Stomach (tissue), 9 donors: ENCODE measurements around the gene PROZ. TPM values are rescaled to one million over a fixed set of nuclear protein-coding genes. Genes with fewer than 3 reads are reported as not detected.

Experiments used
- DNase-seq, 2 donors: peaks; one replicate each; pipeline versions ENCODE4 v3.0.0 to v3.0.0-alpha.2; 2013 to 2019
- H3K27ac ChIP-seq, 5 donors: fragments of 200-600 bp in 4 of 5; sonication (generic) in 4 of 5; one replicate each; pipeline ENCODE4 v1.5.1; 2013 to 2019; ENCODE audit warnings: mild to moderate bottlenecking in 1 of 5, moderate library complexity in 1 of 5
- H3K27me3 ChIP-seq, 3 donors: fragments of 200-600 bp; sonication (generic); one replicate each; pipeline ENCODE4 v1.5.1; 2017 to 2019; ENCODE audit warnings: mixed run types in 1 of 3
- H3K36me3 ChIP-seq, 4 donors: fragments of 200-600 bp; sonication (generic); 1 replicate in 3 of 4; 2 replicates in 1 of 4; pipeline ENCODE4 v1.5.1; 2016 to 2019
- H3K4me1 ChIP-seq, 4 donors: fragments of 200-600 bp; sonication (generic); one replicate each; pipeline ENCODE4 v1.5.1; 2016 to 2019
- H3K4me3 ChIP-seq, 4 donors: fragments of 200-600 bp; sonication (generic) in 3 of 4; one replicate each; pipeline ENCODE4 v1.5.1; 2016 to 2019; ENCODE audit warnings: mild to moderate bottlenecking in 1 of 4
- H3K9me3 ChIP-seq, 4 donors: fragments of 200-600 bp; sonication (generic); one replicate each; pipeline ENCODE4 v1.5.1; 2016 to 2019
- EP300 ChIP-seq: sonication (generic); formaldehyde crosslinking; IDR thresholded peaks from one replicate; pipeline ENCODE4 v1.6.1; 2017; ENCODE audit warnings: antibody characterized with exemption
- POLR2A ChIP-seq, 4 donors: fragments of 450-650 bp; IDR thresholded peaks; one replicate each; pipeline ENCODE4 v1.6.1; 2016; ENCODE audit warnings: antibody characterized with exemption in 4 of 4, control low read depth in 2 of 4, mild to moderate bottlenecking in 1 of 4, moderate library complexity in 1 of 4
- POLR2AphosphoS5 ChIP-seq, 3 donors: sonication (generic); formaldehyde crosslinking; IDR thresholded peaks; one replicate each; pipeline ENCODE4 v1.6.1; 2016; ENCODE audit warnings: antibody characterized with exemption in 3 of 3
- WGBS, 5 donors: extraction: QIAGEN DNeasy Blood & Tissue Kit in 3 of 5; methylation state at CpG; one replicate each; pipeline versions ENCODE4 v1.1.5 to v1.1.7; 2013 to 2018; 5-methylcytosine and 5-hydroxymethylcytosine counted together
- intact Hi-C: fragments of 100-400 bp; cut with DNase I; formaldehyde crosslinking; loops from one replicate; pipeline ENCODE4 v1.15.1; 2023; ENCODE audit warnings: low total_unique reads
- polyA plus RNA-seq, 3 donors: library from polyadenylated mRNA; stranded (reverse); fragments of 200-250 nt; gene quantifications; one replicate each; pipeline ENCODE4 v1.2.3, GENCODE V29; 2013
- total RNA-seq, 5 donors: library from RNA; depleted of rRNA; stranded (reverse); fragments of >200 nt; gene quantifications; one replicate each; pipeline versions ENCODE4 v1.1.0 to v1.2.3, GENCODE V29; 2014 to 2016
- TF ChIP-seq, protein P1 (sequence below), 7 experiments: fragments of 450-650 bp in 4 of 7; fragments of 200-600 bp in 3 of 7; sonication (generic) in 3 of 7; IDR thresholded peaks; one replicate each; pipeline ENCODE4 v1.5.1; 2016 to 2019; ENCODE audit warnings: antibody characterized with exemption in 7 of 7, control low read depth in 2 of 7, mild to moderate bottlenecking in 1 of 7
- donor health status: healthy with polysubstance abuse.
- donor health status: Bipolar disorder and iron deficiency.
- donor health status: healthy.

The PROZ gene
- total and polyA plus RNA-seq, 8 donors: 0.08 to 1.9 TPM; not detected in 6

DNA sequence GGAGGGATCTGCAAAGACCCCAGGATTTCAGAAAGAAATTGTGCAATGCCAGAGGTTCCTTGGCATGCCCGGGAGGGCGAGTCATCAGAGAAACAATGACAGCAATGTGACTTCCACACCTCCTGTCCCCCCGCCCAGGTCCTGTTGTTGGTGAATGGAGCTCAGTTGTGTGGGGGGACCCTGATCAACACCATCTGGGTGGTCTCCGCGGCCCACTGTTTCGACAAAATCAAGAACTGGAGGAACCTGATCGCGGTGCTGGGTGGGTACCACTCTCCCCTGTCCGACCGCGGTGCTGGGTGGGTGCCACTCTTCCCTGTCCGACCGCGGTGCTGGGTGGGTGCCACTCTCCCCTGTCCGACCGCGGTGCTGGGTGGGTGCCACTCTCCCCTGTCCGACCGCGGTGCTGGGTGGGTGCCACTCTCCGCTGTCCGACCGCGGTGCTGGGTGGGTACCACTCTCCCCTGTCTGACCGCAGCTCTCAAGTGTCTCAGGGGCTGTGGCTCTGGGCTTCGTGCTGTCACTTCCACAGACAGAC, 41.0 kb upstream of the PROZ start:
- no peaks in the 10 kb centered on the region for H3K36me3 ChIP-seq
- H3K4me1 ChIP-seq: peaks cover 6 to 10% (median 8%) of the 10 kb centered on the region in 4 donors
- peak in 1 of 2 donors; percentile 17 for DNase-seq
- no peak overlapping the region for H3K27ac ChIP-seq
- TF ChIP-seq, protein P1, sequence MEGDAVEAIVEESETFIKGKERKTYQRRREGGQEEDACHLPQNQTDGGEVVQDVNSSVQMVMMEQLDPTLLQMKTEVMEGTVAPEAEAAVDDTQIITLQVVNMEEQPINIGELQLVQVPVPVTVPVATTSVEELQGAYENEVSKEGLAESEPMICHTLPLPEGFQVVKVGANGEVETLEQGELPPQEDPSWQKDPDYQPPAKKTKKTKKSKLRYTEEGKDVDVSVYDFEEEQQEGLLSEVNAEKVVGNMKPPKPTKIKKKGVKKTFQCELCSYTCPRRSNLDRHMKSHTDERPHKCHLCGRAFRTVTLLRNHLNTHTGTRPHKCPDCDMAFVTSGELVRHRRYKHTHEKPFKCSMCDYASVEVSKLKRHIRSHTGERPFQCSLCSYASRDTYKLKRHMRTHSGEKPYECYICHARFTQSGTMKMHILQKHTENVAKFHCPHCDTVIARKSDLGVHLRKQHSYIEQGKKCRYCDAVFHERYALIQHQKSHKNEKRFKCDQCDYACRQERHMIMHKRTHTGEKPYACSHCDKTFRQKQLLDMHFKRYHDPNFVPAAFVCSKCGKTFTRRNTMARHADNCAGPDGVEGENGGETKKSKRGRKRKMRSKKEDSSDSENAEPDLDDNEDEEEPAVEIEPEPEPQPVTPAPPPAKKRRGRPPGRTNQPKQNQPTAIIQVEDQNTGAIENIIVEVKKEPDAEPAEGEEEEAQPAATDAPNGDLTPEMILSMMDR (IDR thresholded peaks at IDR 0.05): no peak
- TF ChIP-seq POLR2AphosphoS5 (IDR thresholded peaks at IDR 0.05): no peak
- no peak for TF ChIP-seq EP300
- H3K4me3 ChIP-seq: no peak overlapping the region
- H3K9me3 ChIP-seq: no peaks in the 10 kb centered on the region
- intact Hi-C loops: no loop called here
- WGBS, 5 donors: 86 to 91% (median 89%) methylated on average over 17 to 26 of the region's 26 CpGs
- H3K27me3 ChIP-seq: peaks cover 0 to 11% (median 5%) of the 10 kb centered on the region in 3 donors

DNA sequence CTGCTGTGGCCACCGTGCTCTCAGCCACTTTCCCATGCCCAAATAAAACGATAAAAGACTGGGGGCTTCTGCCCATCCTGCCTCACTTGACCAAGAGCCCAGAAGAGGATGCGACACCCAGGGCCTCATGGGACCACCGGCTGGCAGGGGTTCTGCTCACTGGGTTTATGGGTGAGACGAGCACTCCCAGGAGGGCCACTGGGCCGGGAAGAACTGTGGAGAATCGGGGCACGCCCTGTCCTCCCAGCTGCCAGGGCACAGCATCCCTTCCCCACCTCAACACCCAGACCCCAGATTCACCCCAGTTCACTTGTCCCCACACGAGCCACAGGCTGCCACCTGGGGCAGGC, 40.6 kb upstream of the PROZ start:
- 79 to 90% (median 89%) methylated on average over 6 to 9 of the region's 9 CpGs for WGBS, 5 donors
- DNase-seq: peak in 1 of 2 donors; percentile 10
- intact Hi-C loops: no loop called here
- Histone ChIP-seq H3K27me3 (peaks cover 0 to 11% (median 5%) of the 10 kb centered on the region in 3 donors), H3K27ac (no peak overlapping the region), H3K4me3 (no peak overlapping the region), H3K36me3 (no peaks in the 10 kb centered on the region), H3K9me3 (no peaks in the 10 kb centered on the region), H3K4me1 (peaks cover 11 to 15% (median 13%) of the 10 kb centered on the region in 4 donors)
- no peak for TF ChIP-seq POLR2AphosphoS5 (IDR thresholded peaks at IDR 0.05)
- TF ChIP-seq, protein P1 (IDR thresholded peaks at IDR 0.05): no peak
- no peak for TF ChIP-seq EP300
- TF ChIP-seq POLR2A (IDR thresholded peaks at IDR 0.05): no peak

DNA sequence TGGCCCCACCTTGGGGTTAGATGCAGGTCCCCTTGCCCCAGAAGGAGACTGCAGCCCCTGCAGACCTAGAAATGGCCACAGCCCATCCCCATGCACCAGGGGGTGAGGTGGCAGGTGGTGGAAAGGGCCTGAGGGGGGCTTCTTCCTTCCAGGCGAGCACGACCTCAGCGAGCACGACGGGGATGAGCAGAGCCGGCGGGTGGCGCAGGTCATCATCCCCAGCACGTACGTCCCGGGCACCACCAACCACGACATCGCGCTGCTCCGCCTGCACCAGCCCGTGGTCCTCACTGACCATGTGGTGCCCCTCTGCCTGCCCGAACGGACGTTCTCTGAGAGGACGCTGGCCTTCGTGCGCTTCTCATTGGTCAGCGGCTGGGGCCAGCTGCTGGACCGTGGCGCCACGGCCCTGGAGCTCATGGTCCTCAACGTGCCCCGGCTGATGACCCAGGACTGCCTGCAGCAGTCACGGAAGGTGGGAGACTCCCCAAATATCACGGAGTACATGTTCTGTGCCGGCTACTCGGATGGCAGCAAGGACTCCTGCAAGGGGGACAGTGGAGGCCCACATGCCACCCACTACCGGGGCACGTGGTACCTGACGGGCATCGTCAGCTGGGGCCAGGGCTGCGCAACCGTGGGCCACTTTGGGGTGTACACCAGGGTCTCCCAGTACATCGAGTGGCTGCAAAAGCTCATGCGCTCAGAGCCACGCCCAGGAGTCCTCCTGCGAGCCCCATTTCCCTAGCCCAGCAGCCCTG, 40.0 kb upstream of the PROZ start:
- intact Hi-C loops: no loop called here
- peaks cover 0 to 11% (median 5%) of the 10 kb centered on the region in 3 donors for H3K27me3 ChIP-seq
- peak in 1 of 2 donors; percentile 19 for DNase-seq
- H3K4me3 ChIP-seq: no peak overlapping the region
- TF ChIP-seq, protein P1 (IDR thresholded peaks at IDR 0.05): no peak
- TF ChIP-seq EP300 (no peak), POLR2AphosphoS5 (IDR thresholded peaks at IDR 0.05) (no peak), POLR2A (IDR thresholded peaks at IDR 0.05) (no peak)
- H3K4me1 ChIP-seq: peaks cover 11 to 20% (median 16%) of the 10 kb centered on the region in 4 donors
- H3K27ac ChIP-seq: no peak overlapping the region
- H3K9me3 ChIP-seq: no peaks in the 10 kb centered on the region
- WGBS, 5 donors: 83 to 90% (median 90%) methylated on average over 14 to 42 of the region's 42 CpGs
- no peaks in the 10 kb centered on the region for H3K36me3 ChIP-seq

DNA sequence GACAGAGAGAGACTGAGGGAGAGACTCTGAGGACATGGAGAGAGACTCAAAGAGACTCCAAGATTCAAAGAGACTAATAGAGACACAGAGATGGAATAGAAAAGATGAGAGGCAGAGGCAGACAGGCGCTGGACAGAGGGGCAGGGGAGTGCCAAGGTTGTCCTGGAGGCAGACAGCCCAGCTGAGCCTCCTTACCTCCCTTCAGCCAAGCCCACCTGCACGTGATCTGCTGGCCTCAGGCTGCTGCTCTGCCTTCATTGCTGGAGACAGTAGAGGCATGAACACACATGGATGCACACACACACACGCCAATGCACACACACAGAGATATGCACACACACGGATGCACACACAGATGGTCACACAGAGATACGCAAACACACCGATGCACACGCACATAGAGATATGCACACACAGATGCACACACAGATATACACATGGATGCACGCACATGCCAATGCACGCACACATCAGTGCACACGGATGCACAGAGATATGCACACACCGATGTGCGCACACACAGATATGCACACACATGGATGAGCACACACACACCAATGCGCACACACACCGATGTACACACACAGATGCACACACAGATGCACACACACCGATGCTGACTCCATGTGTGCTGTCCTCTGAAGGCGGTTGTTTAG, 39.2 kb upstream of the PROZ start:
- 84 to 90% (median 88%) methylated on average over 16 of the region's 16 CpGs for WGBS, 5 donors
- H3K4me1 ChIP-seq: peaks cover 11 to 21% (median 16%) of the 10 kb centered on the region in 4 donors
- TF ChIP-seq POLR2AphosphoS5 (IDR thresholded peaks at IDR 0.05) (no peak), POLR2A (IDR thresholded peaks at IDR 0.05) (no peak), EP300 (no peak)
- TF ChIP-seq, protein P1 (IDR thresholded peaks at IDR 0.05): no peak

More for the DNA sequence above, 39.2 kb upstream of the PROZ start:
- intact Hi-C loops: no loop called here
- Histone ChIP-seq H3K9me3 (no peaks in the 10 kb centered on the region), H3K27ac (no peak overlapping the region), H3K36me3 (no peaks in the 10 kb centered on the region), H3K27me3 (peaks cover 0 to 11% (median 5%) of the 10 kb centered on the region in 3 donors), H3K4me3 (no peak overlapping the region)
- DNase-seq: peak in 1 of 2 donors; percentile 7
